Measurements from ENCODE around the gene TEX54. TPM values are rescaled to one million over a fixed set of nuclear protein-coding genes. Genes with fewer than 3 reads are reported as not detected.
"Not testable (repeated sequence)": the region's sequence is repeated elsewhere in the genome, so short reads cannot be mapped to it uniquely, and the experiment has no call there.

The TEX54 gene
- total RNA-seq, 5 donors from 2014 or later (not counting 1 experiment from before 2014, with no cell fraction given) = not detected

DNA sequence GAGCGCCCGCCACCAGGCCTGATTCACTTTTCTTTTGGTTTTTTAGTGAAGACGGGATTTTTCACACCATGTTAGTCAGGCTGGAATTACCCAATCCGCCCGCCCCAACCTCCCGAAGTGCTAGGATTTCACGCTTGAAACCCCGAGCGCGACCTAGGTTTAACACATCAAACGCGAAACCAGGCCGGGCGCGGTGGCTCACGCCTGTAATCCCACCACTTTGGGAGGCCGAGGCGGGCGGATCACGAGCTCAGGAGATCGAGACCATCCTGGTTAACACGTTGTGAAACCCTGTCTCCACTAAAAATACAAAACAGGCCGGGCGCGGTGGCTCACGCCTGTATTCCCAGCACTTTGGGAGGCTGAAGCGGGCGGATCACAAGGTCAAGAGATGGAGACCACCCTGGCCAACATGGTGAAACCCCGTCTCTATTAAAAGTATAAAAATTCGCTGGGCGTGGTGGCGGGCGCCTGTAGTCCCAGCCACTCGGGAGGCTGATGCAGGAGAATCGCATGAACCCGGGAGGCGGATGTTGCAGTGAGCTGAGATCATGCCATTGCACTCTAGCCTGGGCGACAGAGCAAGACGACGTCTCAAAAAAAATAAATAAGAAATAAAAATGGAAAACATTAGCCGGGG is 8.2 kb upstream of the TEX54 start:
- H3K27me3 ChIP-seq (replicated peaks in 1 of 2; ENCODE audit: control insufficient read depth in 2 of 2, extremely low read depth in 1 of 2, insufficient read depth in 2 of 2, low read length in 1 of 2); H3K4me3 Mint-ChIP-seq; H3K9me3 ChIP-seq; H3K27me3 Mint-ChIP-seq; H3K9me3 Mint-ChIP-seq; H3K27ac Mint-ChIP-seq: not testable (repeated sequence)
- Mint-ChIP-seq H3K4me1 (peaks cover 15 to 25% (median 22%) of the 10 kb centered on the region in 3 donors), H3K36me3 (peaks cover 12% of the 10 kb centered on the region)
- H3K4me1 ChIP-seq (ENCODE audit: control insufficient read depth in 1 of 2, extremely low read depth in 1 of 2, insufficient read depth in 2 of 2, low read length in 2 of 2) = peaks cover 4 to 41% of the 10 kb centered on the region in 2 experiments
- peaks cover 1 to 18% of the 10 kb centered on the region in 2 donors for H3K36me3 ChIP-seq (ENCODE audit: control insufficient read depth in 2 of 2, extremely low read depth in 1 of 2, insufficient read depth in 1 of 2, low read length in 1 of 2)
- H3K4me3 ChIP-seq (ENCODE audit: control insufficient read depth in 1 of 2, extremely low read depth in 1 of 2, low read length in 1 of 2) = peak overlapping the region; percentile 83 to 91
- ATAC-seq (replicated peaks in 1 of 4) (peak in 3 of 4 experiments; percentile 3 to 34 (median 4)), DNase-seq (peak; percentile 51 to 90 (median 80))
- under 1% methylated on average over 34 of the region's 41 CpGs for WGBS (ENCODE audit: insufficient coverage)
- ChIA-PET POLR2A (interaction anchor here (0.6 to 3.0 kb wide), 24 partner anchors 9 to 878 kb away, joined by 3 to 71 read pairs (median 6); partner anchors contain the start of genes STX5 (in 2 of the 2), C11orf98 (in 1 of the 2), CSKMT (in 1 of the 2) and HNRNPUL2 (in 1 of the 2)), CTCF (interaction anchor here in 1 of 2 donors (0.9 to 1.8 kb wide), 5 partner anchors 13 to 87 kb away, joined by 3 to 19 read pairs (median 3); partner anchors contain the start of genes TMEM179B and ZBTB3)
- H3K27ac ChIP-seq (ENCODE audit: low read length) = peak overlapping the region; percentile 100

DNA sequence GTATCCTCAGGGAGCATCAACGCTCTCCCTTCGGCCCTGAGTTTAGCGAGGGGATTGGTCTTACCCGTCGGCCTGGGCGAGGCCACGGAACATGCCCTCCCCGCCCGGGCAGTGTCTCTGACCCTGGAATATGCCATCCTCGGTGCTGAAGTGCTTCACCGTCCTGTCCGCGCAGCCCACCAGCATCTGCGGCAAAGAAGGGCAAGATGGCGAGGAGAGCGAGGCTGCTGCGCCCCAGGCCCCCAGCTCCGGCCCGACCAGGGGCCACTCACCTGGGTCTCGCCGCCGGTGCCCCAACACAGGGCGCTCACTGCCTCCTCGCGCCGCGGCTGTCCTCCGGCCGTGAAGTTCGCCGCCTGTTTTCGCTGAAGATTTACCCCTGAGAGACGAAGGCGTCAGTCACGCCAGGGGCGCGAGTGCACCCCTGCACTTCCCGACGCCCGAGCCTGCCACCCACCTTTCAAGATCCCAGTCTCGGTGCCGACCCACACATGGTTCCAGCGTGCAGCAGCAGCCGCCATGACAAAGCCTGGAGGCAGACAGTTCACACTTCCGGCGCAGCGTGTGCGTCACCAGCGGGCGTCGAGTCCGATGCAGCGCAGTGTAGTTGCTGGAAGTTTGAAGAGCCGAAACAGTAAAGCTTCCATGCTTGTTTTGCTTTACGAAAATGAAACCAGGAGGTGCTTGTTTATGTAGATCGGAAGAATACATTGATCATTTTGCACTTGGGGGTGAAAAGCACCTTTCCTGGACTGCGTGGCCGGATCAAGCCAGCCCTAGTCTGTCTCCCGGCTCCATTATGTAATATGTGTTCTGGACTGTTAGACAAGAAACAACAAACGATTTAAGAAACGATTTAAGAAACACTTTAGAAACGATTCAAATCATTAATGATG is 6.7 kb upstream of the TEX54 start, which contains the start of gene WDR74:
Gene WDR74, minus strand, starts transcription at position 541 of the 896 bp plus-strand sequence. Its CDS starts 20 bp downstream, at position 521.
- H3K27ac Mint-ChIP-seq = no peak within 1 kb of the TSS
- H3K4me3 ChIP-seq (ENCODE audit: control insufficient read depth in 1 of 2, extremely low read depth in 1 of 2, low read length in 1 of 2) = peak within 1 kb of the TSS; percentile 83 to 91
- peak; percentile 52 to 62 (median 58) for ATAC-seq (replicated peaks in 1 of 4)
- H3K36me3 Mint-ChIP-seq = peaks cover 26% of the 10 kb centered on the region
- under 1% methylated on average over 55 of the region's 62 CpGs for WGBS (ENCODE audit: insufficient coverage)
- no peaks in the 10 kb centered on the region for H3K27me3 ChIP-seq (replicated peaks in 1 of 2; ENCODE audit: control insufficient read depth in 2 of 2, extremely low read depth in 1 of 2, insufficient read depth in 2 of 2, low read length in 1 of 2)
- H3K36me3 ChIP-seq (ENCODE audit: control insufficient read depth in 2 of 2, extremely low read depth in 1 of 2, insufficient read depth in 1 of 2, low read length in 1 of 2) = peaks cover 3 to 33% of the 10 kb centered on the region in 2 donors
- H3K27ac ChIP-seq (ENCODE audit: low read length) = peak within 1 kb of the TSS; percentile 100
- POLR2A ChIA-PET = interaction anchor here (0.5 to 3.0 kb wide), 17 partner anchors 12 to 288 kb away, joined by 3 to 71 read pairs (median 4); partner anchors contain the start of genes HNRNPUL2 (in 1 of the 2), TTC9C (in 1 of the 2) and ZBTB3 (in 1 of the 2)
- H3K27me3 Mint-ChIP-seq = no peaks in the 10 kb centered on the region
- H3K4me1 ChIP-seq (ENCODE audit: control insufficient read depth in 1 of 2, extremely low read depth in 1 of 2, insufficient read depth in 2 of 2, low read length in 2 of 2) = peaks cover 4 to 41% of the 10 kb centered on the region in 2 experiments
- H3K4me1 Mint-ChIP-seq = peaks cover 25 to 33% (median 28%) of the 10 kb centered on the region in 3 donors
- no peaks in the 10 kb centered on the region for H3K9me3 ChIP-seq
- DNase-seq = peak; percentile 77 to 98 (median 94)
- H3K9me3 Mint-ChIP-seq = no peaks in the 10 kb centered on the region
- CTCF ChIA-PET = interaction anchor here in 1 of 2 donors (0.6 kb wide), 1 partner anchor 10 kb away, joined by 4 read pairs; no protein-coding TSS in a partner anchor
- H3K4me3 Mint-ChIP-seq = no peak within 1 kb of the TSS

DNA sequence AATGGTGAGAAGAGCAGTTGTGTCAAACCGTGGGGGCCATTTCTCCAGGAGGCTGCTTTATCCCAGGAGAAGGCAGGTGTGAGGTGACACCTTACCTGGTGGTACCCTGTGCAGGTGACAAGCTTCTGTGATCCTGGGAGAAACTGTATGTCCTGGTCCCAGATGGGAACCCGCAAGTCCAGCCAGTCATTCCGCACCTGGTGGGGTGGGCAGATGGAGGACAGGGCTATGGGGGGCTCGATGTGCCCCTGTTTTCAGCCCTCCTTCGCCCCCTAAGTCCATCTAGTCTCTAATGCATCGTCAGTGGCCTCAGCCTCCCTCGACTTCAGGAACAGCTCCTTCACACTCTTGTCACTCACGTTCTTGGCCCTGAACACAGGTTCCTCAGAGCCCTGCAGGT is 2.7 kb upstream of the TEX54 start:
- Histone ChIP-seq H3K4me1 (ENCODE audit: control insufficient read depth in 1 of 2, extremely low read depth in 1 of 2, insufficient read depth in 2 of 2, low read length in 2 of 2) (peaks cover 12 to 47% of the 10 kb centered on the region in 2 experiments), H3K4me3 (ENCODE audit: control insufficient read depth in 1 of 2, extremely low read depth in 1 of 2, low read length in 1 of 2) (no peak overlapping the region), H3K27me3 (replicated peaks in 1 of 2; ENCODE audit: control insufficient read depth in 2 of 2, extremely low read depth in 1 of 2, insufficient read depth in 2 of 2, low read length in 1 of 2) (no peaks in the 10 kb centered on the region), H3K9me3 (no peaks in the 10 kb centered on the region), H3K27ac (ENCODE audit: low read length) (peak overlapping the region; percentile 20), H3K36me3 (ENCODE audit: control insufficient read depth in 2 of 2, extremely low read depth in 1 of 2, insufficient read depth in 1 of 2, low read length in 1 of 2) (peaks cover 7 to 45% of the 10 kb centered on the region in 2 donors)
- 83% methylated on average over 5 of the region's 8 CpGs for WGBS (ENCODE audit: insufficient coverage)
- ATAC-seq (replicated peaks in 1 of 4) (no peak), DNase-seq (no peak)
- Mint-ChIP-seq H3K36me3 (peaks cover 30% of the 10 kb centered on the region), H3K4me3 (no peak overlapping the region), H3K9me3 (no peaks in the 10 kb centered on the region), H3K27me3 (no peaks in the 10 kb centered on the region), H3K4me1 (peaks cover 47 to 51% (median 50%) of the 10 kb centered on the region in 3 donors), H3K27ac (peak overlapping the region in 1 of 2 donors; percentile 39)
- POLR2A ChIA-PET = interaction anchor here (0.5 to 0.6 kb wide), 3 partner anchors 27 to 223 kb away, joined by 3 to 6 read pairs (median 3); no protein-coding TSS in a partner anchor
- CTCF ChIA-PET = interaction anchor here in 1 of 2 donors (0.6 kb wide), 1 partner anchor 19 kb away, joined by 4 read pairs; no protein-coding TSS in a partner anchor

DNA sequence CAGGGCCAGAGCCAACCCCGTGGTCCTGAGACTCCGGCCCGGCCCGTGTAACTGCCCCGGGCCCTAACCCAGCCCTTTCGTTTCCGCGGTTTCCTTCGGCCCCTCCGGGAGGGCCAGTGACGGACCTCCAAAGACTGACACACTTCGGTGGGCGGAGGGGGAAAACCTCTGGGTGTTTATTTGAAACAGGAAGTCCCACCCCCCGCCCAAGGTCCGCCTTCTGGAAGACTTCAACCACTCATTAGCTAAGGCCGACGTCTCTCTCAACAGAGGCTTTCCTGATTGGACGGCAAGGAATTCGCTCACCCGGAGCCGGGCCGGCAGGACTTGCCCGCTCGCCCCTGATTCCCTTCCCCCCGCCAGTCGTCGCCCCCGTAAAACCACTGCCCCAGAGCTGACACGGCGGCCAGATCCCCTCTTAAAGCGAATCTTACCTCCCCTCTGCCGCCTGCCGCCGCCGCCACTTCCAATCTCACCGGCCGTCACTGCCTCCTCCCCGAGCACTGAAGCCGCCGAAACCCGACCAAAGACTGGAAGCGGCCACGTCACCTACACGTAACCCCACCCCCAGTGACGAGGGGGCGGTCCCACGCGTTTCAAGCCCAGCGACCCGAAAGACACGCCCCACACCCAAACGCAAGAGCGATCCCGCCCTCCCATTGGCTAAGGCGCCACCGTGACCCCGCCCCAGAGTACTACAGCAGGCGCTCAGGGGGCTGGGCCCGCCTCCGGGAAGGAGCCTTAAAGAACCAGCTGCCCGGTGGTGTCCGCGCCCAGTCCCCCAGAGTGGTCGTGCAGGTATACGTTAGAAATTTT is 913 bp downstream of the TEX54 start, which contains the start of gene STX5:
Gene STX5, minus strand, starts transcription at position 532 of the 816 bp plus-strand sequence. CDS start 808 bp downstream, outside the sequence.
- ChIA-PET CTCF (interaction anchor here in 1 of 2 donors (0.6 to 1.4 kb wide), 6 partner anchors 25 to 105 kb away, joined by 3 to 6 read pairs (median 4); partner anchors contain the start of genes HNRNPUL2, SLC3A2 and ZBTB3), POLR2A (interaction anchor here (0.6 to 2.1 kb wide), 16 partner anchors 9 to 1054 kb away, joined by 3 to 19 read pairs (median 6); partner anchors contain the start of genes HNRNPUL2 (in 1 of the 2), SLC3A2 (in 1 of the 2), TMEM179B (in 1 of the 2) and ZBTB3 (in 1 of the 2))
- Histone ChIP-seq H3K9me3 (no peaks in the 10 kb centered on the region), H3K27ac (ENCODE audit: low read length) (peak within 1 kb of the TSS; percentile 95), H3K27me3 (replicated peaks in 1 of 2; ENCODE audit: control insufficient read depth in 2 of 2, extremely low read depth in 1 of 2, insufficient read depth in 2 of 2, low read length in 1 of 2) (no peaks in the 10 kb centered on the region), H3K4me1 (ENCODE audit: control insufficient read depth in 1 of 2, extremely low read depth in 1 of 2, insufficient read depth in 2 of 2, low read length in 2 of 2) (peaks cover 13 to 42% of the 10 kb centered on the region in 2 experiments), H3K36me3 (ENCODE audit: control insufficient read depth in 2 of 2, extremely low read depth in 1 of 2, insufficient read depth in 1 of 2, low read length in 1 of 2) (peaks cover 7 to 51% of the 10 kb centered on the region in 2 donors), H3K4me3 (ENCODE audit: control insufficient read depth in 1 of 2, extremely low read depth in 1 of 2, low read length in 1 of 2) (peak within 1 kb of the TSS; percentile 96 to 97)
- DNase-seq (peak; percentile 97 to 100 (median 100)), ATAC-seq (replicated peaks in 1 of 4) (peak; percentile 89 to 97 (median 94))
- Mint-ChIP-seq H3K4me3 (peak within 1 kb of the TSS; percentile 94 to 99 (median 97)), H3K9me3 (no peaks in the 10 kb centered on the region), H3K4me1 (peaks cover 41 to 52% (median 48%) of the 10 kb centered on the region in 3 donors), H3K27me3 (no peaks in the 10 kb centered on the region), H3K27ac (peak within 1 kb of the TSS; percentile 98 to 99), H3K36me3 (peaks cover 33% of the 10 kb centered on the region)
- 0% methylated on average over 55 of the region's 65 CpGs for WGBS (ENCODE audit: insufficient coverage)

DNA sequence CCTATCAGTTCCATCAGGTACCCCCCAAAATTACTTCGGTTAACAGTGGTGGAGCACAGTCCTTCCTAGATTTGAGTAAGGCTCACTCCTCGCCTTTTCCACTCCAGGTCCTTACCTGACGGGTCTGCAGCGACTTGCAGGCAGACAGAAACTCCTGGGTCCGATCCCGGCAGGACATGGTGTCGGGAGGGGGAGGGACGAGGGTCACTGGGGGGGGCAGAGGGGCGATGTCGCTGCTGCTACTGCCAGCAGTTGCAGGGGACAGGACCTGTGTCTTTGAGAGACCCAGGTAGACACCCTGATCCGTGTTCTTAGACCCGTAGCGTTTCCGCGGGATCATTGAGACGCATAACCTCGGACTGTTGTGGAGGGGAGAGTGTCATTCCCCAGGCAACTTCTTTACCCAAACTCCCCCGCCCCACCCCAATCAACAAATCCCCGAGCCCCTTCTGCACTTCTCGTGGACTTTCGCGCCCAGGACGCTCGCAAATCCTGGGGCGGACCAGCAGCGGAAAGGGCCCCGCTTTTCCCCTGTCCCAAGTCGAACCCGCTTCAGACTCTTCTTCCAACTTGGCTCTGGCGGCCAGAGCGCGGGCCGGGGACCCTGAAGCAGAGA is 1.6 kb downstream of the TEX54 start:
- Mint-ChIP-seq H3K27me3 (no peaks in the 10 kb centered on the region), H3K36me3 (peaks cover 28% of the 10 kb centered on the region), H3K27ac (peak overlapping the region; percentile 98 to 99)

More for the DNA sequence above, 1.6 kb downstream of the TEX54 start:
- DNase-seq = peak in 2 of 35 experiments; percentile 4
- CTCF ChIA-PET = interaction anchor here in 1 of 2 donors (0.8 to 1.0 kb wide), 3 partner anchors 25 to 445 kb away, joined by 3 to 5 read pairs (median 4); no protein-coding TSS in a partner anchor
- Mint-ChIP-seq H3K4me3 (peak overlapping the region; percentile 94 to 99 (median 97)), H3K4me1 (peaks cover 41 to 48% (median 44%) of the 10 kb centered on the region in 3 donors), H3K9me3 (no peaks in the 10 kb centered on the region)
- H3K27ac ChIP-seq (ENCODE audit: low read length) = peak overlapping the region; percentile 95
- H3K36me3 ChIP-seq (ENCODE audit: control insufficient read depth in 2 of 2, extremely low read depth in 1 of 2, insufficient read depth in 1 of 2, low read length in 1 of 2) = peaks cover 7 to 50% of the 10 kb centered on the region in 2 donors
- no peak for ATAC-seq (replicated peaks in 1 of 4)
- peaks cover 13 to 42% of the 10 kb centered on the region in 2 experiments for H3K4me1 ChIP-seq (ENCODE audit: control insufficient read depth in 1 of 2, extremely low read depth in 1 of 2, insufficient read depth in 2 of 2, low read length in 2 of 2)
- WGBS (ENCODE audit: insufficient coverage) = 4% methylated on average over 24 of the region's 33 CpGs
- no peaks in the 10 kb centered on the region for H3K27me3 ChIP-seq (replicated peaks in 1 of 2; ENCODE audit: control insufficient read depth in 2 of 2, extremely low read depth in 1 of 2, insufficient read depth in 2 of 2, low read length in 1 of 2)
- POLR2A ChIA-PET = interaction anchor here (0.6 to 2.1 kb wide), 14 partner anchors 10 to 104 kb away, joined by 3 to 19 read pairs (median 6); partner anchors contain the start of genes HNRNPUL2 (in 1 of the 2), SLC3A2 (in 1 of the 2), TMEM179B (in 1 of the 2) and ZBTB3 (in 1 of the 2)
- H3K9me3 ChIP-seq = no peaks in the 10 kb centered on the region
- peak overlapping the region; percentile 96 to 97 for H3K4me3 ChIP-seq (ENCODE audit: control insufficient read depth in 1 of 2, extremely low read depth in 1 of 2, low read length in 1 of 2)

Measured in T-cell (primary cell).